Skeletal muscle cell (primary cell): Measurements from ENCODE around the gene LRRC75B.
A peak's percentile ranks its signal among the peaks of the same experiment; 100 is the strongest.
"Not testable (repeated sequence)": the region's sequence is repeated elsewhere in the genome, so short reads cannot be mapped to it uniquely, and the experiment has no call there.

ENCODE experiments used
- DNase-seq: peaks from one replicate; pipeline ENCODE4 v3.0.0-alpha.2; 2010; ENCODE audit warnings: low read depth
- H3K4me3 ChIP-seq: 2 replicates; pipeline ENCODE4 v1.5.1; 2011; ENCODE audit warnings: low read depth, mild to moderate bottlenecking, control low read depth, low read length, moderate library complexity

LRRC75B gene

GRCh38 chr22:24564376-24565058 lies 28.4 kb downstream of the LRRC75B start:
- no peak overlapping the region for H3K4me3 ChIP-seq
- DNase-seq = no peak

GRCh38 chr22:24563246-24563645 lies 29.6 kb downstream of the LRRC75B start:
- no peak overlapping the region for H3K4me3 ChIP-seq
- no peak for DNase-seq

GRCh38 chr22:24559471-24559870 lies 33.4 kb downstream of the LRRC75B start:
- no peak for DNase-seq

GRCh38 chr22:24555165-24556039 lies 37.5 kb downstream of the LRRC75B start, which contains the start of gene SNRPD3:
Gene SNRPD3, plus strand, starts transcription at chr22:24555999. Its CDS starts 1,676 bp downstream, at chr22:24557675.
- peak; percentile 94 for DNase-seq
- H3K4me3 ChIP-seq = peak within 1 kb of the TSS; percentile 94

More at GRCh38 chr22:24559471-24559870, 33.4 kb downstream of the LRRC75B start:
- no peak overlapping the region for H3K4me3 ChIP-seq

GRCh38 chr22:24554313-24555164 lies 38.3 kb downstream of the LRRC75B start, which contains the start of gene GUCD1:
Gene GUCD1, minus strand, starts transcription at chr22:24555138. Its CDS starts 147 bp downstream, at chr22:24554991.
- peak within 1 kb of the TSS; percentile 94 for H3K4me3 ChIP-seq
- DNase-seq = no peak

- no peak for DNase-seq
- peak overlapping the region; percentile 94 for H3K4me3 ChIP-seq
Measured at GRCh38 chr22:24553597-24554312, 39.1 kb downstream of the LRRC75B start.

- not testable (repeated sequence) for H3K4me3 ChIP-seq, DNase-seq
Measured at GRCh38 chr22:24552503-24553286, 40.2 kb downstream of the LRRC75B start.

GRCh38 chr22:24550902-24551435 lies 41.9 kb downstream of the LRRC75B start:
- no peak for DNase-seq
- H3K4me3 ChIP-seq = no peak overlapping the region

GRCh38 chr22:24550028-24550901 lies 42.6 kb downstream of the LRRC75B start:
- no peak overlapping the region for H3K4me3 ChIP-seq
- DNase-seq = no peak

GRCh38 chr22:24548812-24549211 lies 44.1 kb downstream of the LRRC75B start:
- no peak for DNase-seq
- no peak overlapping the region for H3K4me3 ChIP-seq

GRCh38 chr22:24543679-24544243 lies 49.1 kb downstream of the LRRC75B start:
- no peak for DNase-seq
- H3K4me3 ChIP-seq = no peak overlapping the region

GRCh38 chr22:24543185-24543601 lies 49.7 kb downstream of the LRRC75B start:
- no peak overlapping the region for H3K4me3 ChIP-seq
- DNase-seq = no peak

GRCh38 chr22:24542641-24543040 lies 50.2 kb downstream of the LRRC75B start:
- no peak for DNase-seq
- H3K4me3 ChIP-seq = no peak overlapping the region

GRCh38 chr22:24541681-24542515 lies 51.0 kb downstream of the LRRC75B start:
- H3K4me3 ChIP-seq = no peak overlapping the region

GRCh38 chr22:24540470-24540869 lies 52.4 kb downstream of the LRRC75B start:
- no peak for DNase-seq
- H3K4me3 ChIP-seq = no peak overlapping the region

More at GRCh38 chr22:24541681-24542515, 51.0 kb downstream of the LRRC75B start:
- no peak for DNase-seq

GRCh38 chr22:24536089-24536488 lies 56.8 kb downstream of the LRRC75B start:
- no peak overlapping the region for H3K4me3 ChIP-seq
- no peak for DNase-seq
